Mucosa of rectum (tissue), 2 donors: ENCODE results near the gene SORD.
"Not testable (repeated sequence)": the region's sequence is repeated elsewhere in the genome, so short reads cannot be mapped to it uniquely, and the experiment has no call there.

Experiments
- H3K27ac ChIP-seq, 2 donors: one replicate each; pipeline ENCODE4 v1.7.0; 2013; ENCODE audit warnings: inconsistent platforms in 2 of 2, low read depth in 2 of 2, low read length in 2 of 2
- H3K27me3 ChIP-seq, 2 donors: one replicate each; pipeline ENCODE4 v1.7.0; 2013; ENCODE audit warnings: low read length in 2 of 2; ENCODE audit not compliant: control insufficient read depth in 2 of 2, insufficient read depth in 2 of 2
- H3K36me3 ChIP-seq, 2 donors: one replicate each; pipeline ENCODE4 v1.7.0; 2013; ENCODE audit warnings: low read length in 2 of 2; ENCODE audit not compliant: control insufficient read depth in 2 of 2, insufficient read depth in 2 of 2
- H3K4me1 ChIP-seq, 2 donors: one replicate each; pipeline ENCODE4 v1.7.0; 2013; ENCODE audit warnings: low read length in 2 of 2, mild to moderate bottlenecking in 1 of 2; ENCODE audit not compliant: control insufficient read depth in 2 of 2, insufficient read depth in 2 of 2
- H3K4me3 ChIP-seq, 2 donors: one replicate each; pipeline ENCODE4 v1.7.0; 2013; ENCODE audit warnings: low read length in 2 of 2
- H3K9ac ChIP-seq, 2 donors: one replicate each; pipeline ENCODE4 v1.7.0; 2013; ENCODE audit warnings: low read length in 2 of 2, low read depth in 1 of 2, mild to moderate bottlenecking in 1 of 2
- H3K9me3 ChIP-seq, 2 donors: one replicate each; pipeline ENCODE4 v1.7.0; 2013; ENCODE audit warnings: low read length in 2 of 2; ENCODE audit not compliant: control insufficient read depth in 2 of 2
- donor health status: healthy.
- donor health status: Normal muscosa, but diverticular disease.

The SORD gene

GRCh38 chr15:45062301-45062700 is 39.3 kb downstream of the SORD start:
- H3K27me3 ChIP-seq, H3K36me3 ChIP-seq, H3K9ac ChIP-seq, H3K27ac ChIP-seq, H3K4me1 ChIP-seq, H3K9me3 ChIP-seq, H3K4me3 ChIP-seq: not testable (repeated sequence)

DNA sequence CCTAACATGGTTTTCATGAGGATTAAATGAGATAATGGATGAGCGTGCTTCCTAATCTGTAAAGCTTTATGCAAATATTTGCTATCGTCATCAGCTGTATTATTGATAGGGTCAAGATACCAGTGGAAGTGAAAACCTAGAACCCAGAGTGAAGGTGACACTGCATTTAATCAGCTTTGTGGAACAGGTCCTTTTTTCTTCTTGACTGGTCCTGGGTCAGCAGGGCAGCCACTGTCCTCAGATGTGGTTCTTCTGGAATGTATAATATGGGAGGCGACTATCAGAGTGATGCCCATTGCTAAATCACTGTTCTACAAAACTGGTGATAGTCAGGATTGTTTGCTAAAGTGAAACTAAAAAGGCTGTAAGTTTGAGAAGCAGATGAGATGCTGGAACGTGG is 41.4 kb downstream of the SORD start:
- Histone ChIP-seq H3K36me3 (no peaks in the 10 kb centered on the region), H3K4me3 (no peak overlapping the region), H3K27me3 (no peaks in the 10 kb centered on the region), H3K9ac (no peak overlapping the region), H3K27ac (no peak overlapping the region), H3K4me1 (peaks cover 0 to under 1% of the 10 kb centered on the region in 2 donors), H3K9me3 (no peaks in the 10 kb centered on the region)

- H3K9me3 ChIP-seq, H3K9ac ChIP-seq, H3K4me3 ChIP-seq, H3K27me3 ChIP-seq, H3K36me3 ChIP-seq: not testable (repeated sequence)
- Histone ChIP-seq H3K4me1 (peaks cover 0 to 14% of the 10 kb centered on the region in 2 donors), H3K27ac (peak overlapping the region; percentile 70 to 82)
Observed at GRCh38 chr15:45069942-45070360, 47.0 kb downstream of the SORD start.

GRCh38 chr15:45073602-45074001 is 50.6 kb downstream of the SORD start:
- not testable (repeated sequence) for H3K4me3 ChIP-seq, H3K36me3 ChIP-seq, H3K27me3 ChIP-seq, H3K27ac ChIP-seq, H3K9me3 ChIP-seq, H3K9ac ChIP-seq
- H3K4me1 ChIP-seq = peaks cover 0 to 19% of the 10 kb centered on the region in 2 donors

- H3K36me3 ChIP-seq, H3K9ac ChIP-seq, H3K9me3 ChIP-seq, H3K27me3 ChIP-seq, H3K4me3 ChIP-seq: not testable (repeated sequence)
- Histone ChIP-seq H3K27ac (peak overlapping the region in 1 of 2 donors; percentile 55), H3K4me1 (peaks cover 0 to 10% of the 10 kb centered on the region in 2 donors)
Observed at GRCh38 chr15:45075440-45076320, 52.7 kb downstream of the SORD start.

DNA sequence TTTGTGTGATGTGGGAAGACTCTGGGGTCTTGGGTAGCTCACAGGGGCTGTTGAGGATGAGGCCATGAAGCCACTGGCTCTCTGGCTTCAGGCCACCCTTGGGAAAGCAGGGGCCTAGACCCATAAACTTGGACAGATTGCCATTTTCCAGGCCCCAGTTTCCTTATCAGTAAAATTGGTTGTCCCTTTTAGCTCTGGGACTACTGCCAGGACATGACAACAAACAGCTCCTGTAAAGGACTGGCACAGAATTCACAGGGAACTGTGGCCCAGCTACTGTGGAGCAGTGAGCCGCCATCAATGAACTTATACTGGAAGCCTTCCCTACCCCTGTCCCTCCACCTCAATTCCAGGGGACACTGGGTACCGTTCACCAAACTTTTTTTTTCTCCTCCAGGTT is 54.4 kb downstream of the SORD start:
- peak overlapping the region in 1 of 2 donors; percentile 51 for H3K27ac ChIP-seq
- not testable (repeated sequence) for H3K36me3 ChIP-seq, H3K9ac ChIP-seq, H3K4me1 ChIP-seq, H3K27me3 ChIP-seq, H3K9me3 ChIP-seq, H3K4me3 ChIP-seq

DNA sequence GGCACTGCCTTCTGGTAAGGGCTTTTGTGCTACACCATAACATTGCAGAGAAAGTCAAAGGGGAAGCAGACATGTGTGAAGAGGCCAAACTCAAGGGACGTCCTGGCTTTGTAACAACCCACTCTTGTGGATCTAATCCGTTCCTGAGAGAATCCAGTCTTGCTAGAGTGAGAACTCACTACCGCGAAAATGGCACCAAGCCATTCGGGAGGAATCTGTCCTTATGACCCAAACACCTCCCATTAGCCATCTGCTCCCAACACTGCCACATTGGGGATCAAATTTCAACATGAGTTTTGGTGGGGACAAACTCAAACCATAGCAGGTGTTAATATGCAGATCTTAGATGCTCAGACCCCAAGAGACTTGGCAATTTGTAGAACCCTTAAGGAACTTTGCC is 56.2 kb downstream of the SORD start:
- H3K4me1 ChIP-seq, H3K27me3 ChIP-seq, H3K27ac ChIP-seq, H3K9ac ChIP-seq, H3K4me3 ChIP-seq, H3K36me3 ChIP-seq, H3K9me3 ChIP-seq: not testable (repeated sequence)

- not testable (repeated sequence) for H3K9me3 ChIP-seq, H3K27me3 ChIP-seq, H3K4me1 ChIP-seq, H3K27ac ChIP-seq, H3K9ac ChIP-seq, H3K4me3 ChIP-seq, H3K36me3 ChIP-seq
Observed at GRCh38 chr15:45079628-45080246, 56.7 kb downstream of the SORD start.

DNA sequence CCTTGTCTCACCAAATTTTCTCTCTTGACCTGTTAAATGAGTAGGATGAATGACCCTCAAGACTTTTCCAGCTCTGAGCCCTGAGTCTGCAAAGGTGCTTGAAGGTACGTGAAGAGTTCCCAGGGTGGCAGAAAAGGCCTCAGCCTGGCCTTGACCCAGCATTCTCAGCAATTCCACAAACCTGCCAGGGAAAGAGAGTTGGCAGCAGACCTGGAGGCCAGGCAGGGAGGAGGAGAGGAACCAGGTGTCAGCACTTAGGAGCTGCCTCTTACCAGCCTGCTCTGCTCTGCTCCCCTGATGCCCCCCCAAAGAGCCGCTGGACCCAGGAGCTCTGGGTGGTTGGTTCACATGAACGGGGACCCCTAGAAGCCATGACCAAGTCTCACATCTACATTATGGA is 57.6 kb downstream of the SORD start:
- H3K27me3 ChIP-seq, H3K4me1 ChIP-seq, H3K9ac ChIP-seq, H3K27ac ChIP-seq, H3K9me3 ChIP-seq, H3K4me3 ChIP-seq, H3K36me3 ChIP-seq: not testable (repeated sequence)

- H3K36me3 ChIP-seq, H3K9ac ChIP-seq, H3K4me1 ChIP-seq, H3K27me3 ChIP-seq, H3K27ac ChIP-seq, H3K9me3 ChIP-seq, H3K4me3 ChIP-seq: not testable (repeated sequence)
Observed at GRCh38 chr15:45082412-45082811, 59.4 kb downstream of the SORD start.
